K562 (cell line): ENCODE data around the gene RNASE4. TPM values are rescaled to one million over a fixed set of nuclear protein-coding genes. Genes with fewer than 3 reads are reported as not detected.

ENCODE experiments used
- ATAC-seq: fragments of 200-7000 bp; cut with Tn5 transposase; 3 replicates; pipeline ENCODE4 v1.9.1; 2020; ENCODE audit warnings: moderate library complexity
- BruUV-seq: library from RNA; stranded (reverse); fragments of 400-500 nt; replicated peaks from 2 replicates; lab custom pipeline; 2021; lab: Mats Ljungman, UMichigan
- CTCF ChIA-PET: fragments of 300-600 bp; formaldehyde crosslinking; extraction: SDS; loops from one replicate; lab custom pipeline; 2021; ENCODE audit warnings: low intra/inter-chr PET ratio; lab: Yijun Ruan, JAX
- POLR2A ChIA-PET: fragments of 300-600, 350-650 bp; sonication (Branson Sonifier 250); formaldehyde crosslinking; extraction: SDS; loops from one replicate; lab custom pipeline; 2021; ENCODE audit warnings: antibody characterized with exemption, inconsistent platforms; lab: Yijun Ruan, JAX
- DNase-seq, 4 experiments: peaks; one replicate each; pipeline versions ENCODE4 v3.0.0 to v3.0.0-alpha.2; 2011 to 2018; ENCODE audit warnings: low spot score in 3 of 4, mixed read lengths in 3 of 4; ENCODE audit errors: extremely low read depth in 1 of 4
- FAIRE-seq: peaks from 2 replicates; lab custom pipeline; 2011; peaks lifted over from hg19 to GRCh38; lab: Jason Lieb, UNC
- H2AFZ ChIP-seq: 2 replicates; pipeline ENCODE4 v1.6.0; 2011; ENCODE audit warnings: low read depth, low read length, control low read depth, inconsistent platforms
- H3K27ac ChIP-seq: fragments of 200-600 bp; 3 replicates; pipeline ENCODE4 v1.8.0; 2011; ENCODE audit warnings: low read depth, mild to moderate bottlenecking, control low read depth, inconsistent platforms, low read length, moderate library complexity, mixed read lengths; ENCODE audit errors: extremely low read depth
- H3K27me3 ChIP-seq, 2 experiments: fragments of 300-600 bp in 1 of 2; 2 replicates in 1 of 2; 3 replicates in 1 of 2; pipeline versions ENCODE4 v1.6.0 to v1.8.0; 2011; ENCODE audit warnings: inconsistent platforms in 2 of 2, low read length in 2 of 2, mild to moderate bottlenecking in 1 of 2, mixed read lengths in 1 of 2, moderate library complexity in 1 of 2; ENCODE audit not compliant: control insufficient read depth in 2 of 2, insufficient read depth in 2 of 2
- H3K36me3 ChIP-seq: fragments of 300-600 bp; 3 replicates; pipeline ENCODE4 v1.8.0; 2011; ENCODE audit warnings: mild to moderate bottlenecking, low read length, inconsistent platforms; ENCODE audit not compliant: control insufficient read depth, insufficient read depth
- H3K4me1 ChIP-seq, 2 experiments: fragments of 200-600 bp in 1 of 2; replicated peaks in 1 of 2; 2 replicates in 1 of 2; 3 replicates in 1 of 2; pipeline versions ENCODE4 v1.5.1 to v1.8.0; 2011; ENCODE audit warnings: inconsistent platforms in 2 of 2, low read length in 2 of 2, mild to moderate bottlenecking in 1 of 2, mixed read lengths in 1 of 2, moderate library complexity in 1 of 2; ENCODE audit not compliant: control insufficient read depth in 2 of 2, insufficient read depth in 2 of 2
- H3K4me2 ChIP-seq: 2 replicates; pipeline ENCODE4 v1.6.1; 2011; ENCODE audit warnings: low read length, control low read depth, inconsistent platforms, mixed read lengths; ENCODE audit not compliant: insufficient read depth
- H3K4me3 ChIP-seq: fragments of 200-600 bp; sonication (generic), shearing (Covaris generic); 2 replicates; pipeline ENCODE4 v1.5.1; 2016; ENCODE audit warnings: control low read depth, inconsistent platforms
- H3K79me2 ChIP-seq: fragments of 200-600 bp; 3 replicates; pipeline ENCODE4 v1.8.0; 2011; ENCODE audit warnings: low read length, inconsistent platforms; ENCODE audit not compliant: control insufficient read depth, insufficient read depth
- H3K9ac ChIP-seq, 2 experiments: 2 replicates each; pipeline versions ENCODE4 v1.6.0 to v1.6.1; 2011; ENCODE audit warnings: low read depth in 2 of 2, low read length in 2 of 2, control low read depth in 1 of 2, inconsistent platforms in 1 of 2, mild to moderate bottlenecking in 1 of 2, mixed read lengths in 1 of 2; ENCODE audit not compliant: insufficient read depth in 1 of 2
- H3K9me1 ChIP-seq: one replicate; pipeline ENCODE4 v1.6.0; 2011; ENCODE audit warnings: inconsistent platforms, mild to moderate bottlenecking, low read length, moderate library complexity; ENCODE audit not compliant: control insufficient read depth, insufficient read depth
- H3K9me3 ChIP-seq: replicated peaks from 2 replicates; pipeline ENCODE4 v1.5.1; 2011; ENCODE audit warnings: low read depth, low read length, inconsistent platforms; ENCODE audit not compliant: control insufficient read depth, insufficient read depth
- H4K20me1 ChIP-seq: replicated peaks from 2 replicates; pipeline ENCODE4 v1.6.1; 2011; ENCODE audit warnings: low read length, inconsistent platforms, mixed read lengths; ENCODE audit not compliant: control insufficient read depth, insufficient read depth
- CREB5 ChIP-seq: fragments of 250-450 bp; sonication (Bioruptor Pico); IDR thresholded peaks from 2 replicates; pipeline ENCODE4 v1.5.0; 2020; ENCODE audit warnings: mild to moderate bottlenecking
- HES1 ChIP-seq: fragments of 450-650 bp; IDR thresholded peaks from 2 replicates; pipeline ENCODE4 v1.6.1; 2016; ENCODE audit warnings: low read depth, mild to moderate bottlenecking, moderate library complexity
- HMGN3 ChIP-seq: IDR thresholded peaks from 2 replicates; pipeline ENCODE4 v1.6.1; 2011; ENCODE audit warnings: borderline replicate concordance, low read depth, mild to moderate bottlenecking, mixed read lengths, low read length; ENCODE audit not compliant: insufficient read length; ENCODE audit errors: extremely low read depth
- MTA2 ChIP-seq: fragments of 450-650 bp; IDR thresholded peaks from 2 replicates; pipeline ENCODE4 v1.6.1; 2016; ENCODE audit warnings: low read depth
- NCOA1 ChIP-seq: fragments of 450-650 bp; IDR thresholded peaks from 2 replicates; pipeline ENCODE4 v1.6.1; 2016; ENCODE audit warnings: low read depth
- NR0B1 ChIP-seq: fragments of 450-650 bp; IDR thresholded peaks from one replicate; pipeline ENCODE4 v1.6.1; 2018; ENCODE audit warnings: mild to moderate bottlenecking, moderate library complexity; ENCODE audit not compliant: partially characterized antibody
- STAT5A ChIP-seq: IDR thresholded peaks from 2 replicates; pipeline ENCODE4 v1.6.1; 2012; ENCODE audit warnings: low read length, inconsistent platforms, borderline replicate concordance
- TAF7 ChIP-seq: fragments of 450-650 bp; IDR thresholded peaks from 2 replicates; pipeline ENCODE4 v1.6.1; 2016; ENCODE audit warnings: missing genetic modification characterization, missing compliant biosample characterization
- TFE3 ChIP-seq: fragments of 450-650 bp; formaldehyde crosslinking; IDR thresholded peaks from 2 replicates; pipeline ENCODE4 v1.4.0; 2020; ENCODE audit warnings: mild to moderate bottlenecking, mixed read lengths
- USF2 ChIP-seq: sonication (generic); formaldehyde crosslinking; IDR thresholded peaks from 2 replicates; pipeline ENCODE4 v1.5.0; 2020; ENCODE audit warnings: missing genetic modification reagents
- ZNF311 ChIP-seq: fragments of 250-450 bp; sonication (Bioruptor Pico); IDR thresholded peaks from 2 replicates; pipeline ENCODE4 v1.4.0; 2020; ENCODE audit warnings: mild to moderate bottlenecking, moderate library complexity
- WGBS: fragments of 100-300 bp; shearing (Covaris generic); methylation state at CpG from one replicate; pipeline ENCODE4 v1.1.6; 2016; ENCODE audit warnings: low coverage, mixed read lengths; ENCODE audit not compliant: insufficient coverage; ENCODE audit errors: missing lambda C conversion rate; 5-methylcytosine and 5-hydroxymethylcytosine counted together
- in situ Hi-C: fragments of 300-500 bp; cut with MboI; formaldehyde crosslinking; loops from 4 replicates; pipeline ENCODE4 v1.15.0; 2018; ENCODE audit warnings: inconsistent platforms, mixed read lengths
- intact Hi-C: fragments of 100-400 bp; cut with micrococcal nuclease; formaldehyde crosslinking; loops from 2 replicates; pipeline ENCODE4 v1.14.2; 2022
- polyA plus RNA-seq, 8 experiments: library from polyadenylated mRNA; depleted of rRNA in 4 of 8; stranded (reverse) in 5 of 8; unstranded in 3 of 8; fragments of >200 nt; fragmentation: Nextera tagmentation in 2 of 8; fragmentation: Illumina TruSeq in 1 of 8; extraction: Ambion mirVana in 2 of 8; extraction: Trizol in 1 of 8; gene quantifications; 2 replicates each; pipeline versions ENCODE4 v1.2.1 to v1.2.3, GENCODE V29; 2011 to 2014; ENCODE audit warnings: inconsistent platforms in 1 of 8, missing spikeins in 1 of 8
- total RNA-seq, 7 experiments: library from RNA; depleted of rRNA in 6 of 7; stranded (reverse); fragments of >200 nt in 6 of 7; fragmentation: Illumina TruSeq in 2 of 7; extraction: Trizol in 2 of 7; gene quantifications; 2 replicates each; pipeline versions ENCODE4 v1.2.1 to v1.2.3, GENCODE V29; 2011 to 2021; ENCODE audit warnings: low replicate concordance in 1 of 7
- TF ChIP-seq, protein P1 (sequence below): fragments of 250-450 bp; sonication (Bioruptor Pico); IDR thresholded peaks from 2 replicates; pipeline ENCODE4 v1.5.0; 2020; ENCODE audit warnings: mild to moderate bottlenecking, borderline replicate concordance
- TF ChIP-seq, protein P2 (sequence below): fragments of 450-650 bp; formaldehyde crosslinking; IDR thresholded peaks from 2 replicates; pipeline ENCODE4 v1.4.0; 2022; ENCODE audit warnings: mild to moderate bottlenecking, moderate library complexity

RNASE4 gene
- total and polyA plus RNA-seq, 9 of the 15 experiments (the other 6 are each of a cell fraction or from before 2014, with no cell fraction given): 0.09 to 0.22 (median 0.13) TPM; not detected in 2

DNA sequence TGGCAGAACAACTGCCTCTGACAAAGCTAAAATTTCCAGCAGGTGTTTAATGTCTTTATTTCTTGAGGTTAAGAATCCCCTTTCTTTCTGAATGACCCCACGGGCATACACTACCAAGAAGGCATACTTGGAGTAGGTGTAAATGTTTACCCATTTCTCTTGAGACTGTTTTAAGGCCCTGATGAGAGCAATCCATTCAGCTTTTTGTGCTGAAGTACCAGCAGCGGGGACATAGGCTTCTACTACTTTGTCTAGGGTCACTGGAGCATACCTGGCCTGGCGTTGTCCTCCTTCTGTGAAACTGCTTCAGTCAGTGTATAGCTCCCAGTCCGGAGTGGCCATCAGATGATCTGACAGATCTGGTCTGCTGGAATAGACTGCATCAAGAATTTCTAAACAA lies 26.9 kb downstream of the RNASE4 start:
- no peak overlapping the region for H2AFZ ChIP-seq
- H3K27me3 ChIP-seq: peaks cover 0 to 5% of the 10 kb centered on the region in 2 experiments; a peak in 1 of 5 replicates
- H3K4me2 ChIP-seq: 0 out of 2 replicates have a peak overlapping the region, but pooled peaks have one; percentile 7
- no peak overlapping the region for H3K9ac ChIP-seq
- DNase-seq: no peak
- no peaks in the 10 kb centered on the region for H4K20me1 ChIP-seq
- peaks cover 0 to 2% of the 10 kb centered on the region in 2 experiments; a peak in 3 of 5 replicates for H3K4me1 ChIP-seq
- H3K36me3 ChIP-seq: no peaks in the 10 kb centered on the region
- in situ Hi-C loops (loop anchor here (25.0 kb wide), 1 partner anchor 251 kb away; the partner anchor contains the start of gene RNASE2), intact Hi-C loops (no loop called here)
- no peaks in the 10 kb centered on the region for H3K9me1 ChIP-seq
- no peak overlapping the region for H3K27ac ChIP-seq
- POLR2A ChIA-PET: interaction anchor here (0.6 to 0.8 kb wide), 3 partner anchors 24 to 113 kb away, joined by 3 read pairs; partner anchors contain the start of gene EDDM3A
- H3K9me3 ChIP-seq: no peaks in the 10 kb centered on the region
- BruUV-seq: no TSS peak
- H3K4me3 ChIP-seq: no peak overlapping the region
- 5% methylated on average over 4 of the region's 4 CpGs for WGBS
- H3K79me2 ChIP-seq: no peaks in the 10 kb centered on the region
- no peak; the same call in 2 of the 3 replicates for ATAC-seq
- no peak for FAIRE-seq
- CTCF ChIA-PET: no interaction called here
- TF ChIP-seq ZNF311 (CRISPR knock-in tag): no peak
- TF ChIP-seq, protein P1, sequence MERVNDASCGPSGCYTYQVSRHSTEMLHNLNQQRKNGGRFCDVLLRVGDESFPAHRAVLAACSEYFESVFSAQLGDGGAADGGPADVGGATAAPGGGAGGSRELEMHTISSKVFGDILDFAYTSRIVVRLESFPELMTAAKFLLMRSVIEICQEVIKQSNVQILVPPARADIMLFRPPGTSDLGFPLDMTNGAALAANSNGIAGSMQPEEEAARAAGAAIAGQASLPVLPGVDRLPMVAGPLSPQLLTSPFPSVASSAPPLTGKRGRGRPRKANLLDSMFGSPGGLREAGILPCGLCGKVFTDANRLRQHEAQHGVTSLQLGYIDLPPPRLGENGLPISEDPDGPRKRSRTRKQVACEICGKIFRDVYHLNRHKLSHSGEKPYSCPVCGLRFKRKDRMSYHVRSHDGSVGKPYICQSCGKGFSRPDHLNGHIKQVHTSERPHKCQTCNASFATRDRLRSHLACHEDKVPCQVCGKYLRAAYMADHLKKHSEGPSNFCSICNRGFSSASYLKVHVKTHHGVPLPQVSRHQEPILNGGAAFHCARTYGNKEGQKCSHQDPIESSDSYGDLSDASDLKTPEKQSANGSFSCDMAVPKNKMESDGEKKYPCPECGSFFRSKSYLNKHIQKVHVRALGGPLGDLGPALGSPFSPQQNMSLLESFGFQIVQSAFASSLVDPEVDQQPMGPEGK (CRISPR knock-in tag): no peak
- TF ChIP-seq CREB5: no peak
- no peak for TF ChIP-seq USF2
- no peak for TF ChIP-seq HES1
- TF ChIP-seq, protein P2, sequence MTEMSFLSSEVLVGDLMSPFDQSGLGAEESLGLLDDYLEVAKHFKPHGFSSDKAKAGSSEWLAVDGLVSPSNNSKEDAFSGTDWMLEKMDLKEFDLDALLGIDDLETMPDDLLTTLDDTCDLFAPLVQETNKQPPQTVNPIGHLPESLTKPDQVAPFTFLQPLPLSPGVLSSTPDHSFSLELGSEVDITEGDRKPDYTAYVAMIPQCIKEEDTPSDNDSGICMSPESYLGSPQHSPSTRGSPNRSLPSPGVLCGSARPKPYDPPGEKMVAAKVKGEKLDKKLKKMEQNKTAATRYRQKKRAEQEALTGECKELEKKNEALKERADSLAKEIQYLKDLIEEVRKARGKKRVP: no peak
- no peak for TF ChIP-seq MTA2
- TF ChIP-seq NR0B1: no peak
- TF ChIP-seq HMGN3: no peak
- TF ChIP-seq STAT5A: no peak
- TF ChIP-seq NCOA1: no peak
- no peak for TF ChIP-seq TFE3 (CRISPR knock-in tag)
- no peak for TF ChIP-seq TAF7
